ENCODE data around the gene LRFN3.

LRFN3 gene

DNA sequence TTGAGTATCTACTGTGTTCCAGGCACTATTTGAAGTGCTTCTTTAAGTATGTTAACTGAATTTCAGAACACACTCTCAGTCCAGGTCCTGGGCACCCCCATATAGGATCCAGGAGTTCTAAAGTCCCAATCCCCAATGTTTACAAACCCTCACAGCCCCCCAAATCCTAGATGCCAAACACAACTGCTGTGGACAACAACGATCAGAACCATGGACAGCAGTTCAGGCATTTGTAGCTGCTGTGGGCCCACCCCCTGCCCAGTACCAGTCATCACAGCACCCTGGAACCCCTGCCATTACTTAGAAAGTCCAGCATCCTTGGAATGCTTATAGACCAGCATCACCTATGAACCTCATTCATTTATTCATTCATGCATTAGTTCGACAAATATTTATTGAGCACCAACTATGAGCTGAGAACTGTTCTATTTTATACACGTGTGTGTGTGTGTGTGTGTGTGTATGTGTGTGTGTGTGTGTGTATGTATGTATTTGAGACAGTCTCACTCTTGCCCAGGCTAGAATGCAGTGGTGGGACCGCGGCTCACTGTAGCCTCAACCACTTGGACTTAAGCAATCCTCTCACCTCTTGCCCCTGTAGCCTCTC is 39.5 kb downstream of the LRFN3 start:
- Histone ChIP-seq H3K9ac (ENCODE audit: low read depth, low read length) (no peak overlapping the region), H3K27ac (ENCODE audit: low read length) (no peak overlapping the region), H2AFZ (ENCODE audit: low read depth, low read length) (no peak overlapping the region), H3K36me3 (ENCODE audit: insufficient read depth, low read length) (no peaks in the 10 kb centered on the region), H3K27me3 (ENCODE audit: insufficient read depth, low read length, poor library complexity) (no peaks in the 10 kb centered on the region), H3K9me3 (ENCODE audit: insufficient read depth, low read length, severe bottlenecking) (no peaks in the 10 kb centered on the region), H3K4me1 (ENCODE audit: insufficient read depth, low read length) (no peaks in the 10 kb centered on the region), H3K4me2 (ENCODE audit: insufficient read depth, low read length) (no peak overlapping the region), H3K4me3 (ENCODE audit: low read depth in 1 of 2, low read length in 2 of 2) (no peak overlapping the region), H3K79me2 (ENCODE audit: insufficient read depth, low read length) (no peaks in the 10 kb centered on the region), H4K20me1 (ENCODE audit: insufficient read depth, low read length) (no peaks in the 10 kb centered on the region)
- ATAC-seq (ENCODE audit: insufficient read depth, low read depth) (peak; percentile 83), DNase-seq (peak; percentile 53)
- TF ChIP-seq EZH2 (IDR thresholded peaks at IDR 0.05; ENCODE audit: borderline replicate concordance, low read depth, low read length, severe bottlenecking): no peak
- TF ChIP-seq, protein P1, sequence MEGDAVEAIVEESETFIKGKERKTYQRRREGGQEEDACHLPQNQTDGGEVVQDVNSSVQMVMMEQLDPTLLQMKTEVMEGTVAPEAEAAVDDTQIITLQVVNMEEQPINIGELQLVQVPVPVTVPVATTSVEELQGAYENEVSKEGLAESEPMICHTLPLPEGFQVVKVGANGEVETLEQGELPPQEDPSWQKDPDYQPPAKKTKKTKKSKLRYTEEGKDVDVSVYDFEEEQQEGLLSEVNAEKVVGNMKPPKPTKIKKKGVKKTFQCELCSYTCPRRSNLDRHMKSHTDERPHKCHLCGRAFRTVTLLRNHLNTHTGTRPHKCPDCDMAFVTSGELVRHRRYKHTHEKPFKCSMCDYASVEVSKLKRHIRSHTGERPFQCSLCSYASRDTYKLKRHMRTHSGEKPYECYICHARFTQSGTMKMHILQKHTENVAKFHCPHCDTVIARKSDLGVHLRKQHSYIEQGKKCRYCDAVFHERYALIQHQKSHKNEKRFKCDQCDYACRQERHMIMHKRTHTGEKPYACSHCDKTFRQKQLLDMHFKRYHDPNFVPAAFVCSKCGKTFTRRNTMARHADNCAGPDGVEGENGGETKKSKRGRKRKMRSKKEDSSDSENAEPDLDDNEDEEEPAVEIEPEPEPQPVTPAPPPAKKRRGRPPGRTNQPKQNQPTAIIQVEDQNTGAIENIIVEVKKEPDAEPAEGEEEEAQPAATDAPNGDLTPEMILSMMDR (IDR thresholded peaks at IDR 0.05; ENCODE audit: borderline replicate concordance, extremely low read depth, low read length, poor library complexity, severe bottlenecking): no peak

DNA sequence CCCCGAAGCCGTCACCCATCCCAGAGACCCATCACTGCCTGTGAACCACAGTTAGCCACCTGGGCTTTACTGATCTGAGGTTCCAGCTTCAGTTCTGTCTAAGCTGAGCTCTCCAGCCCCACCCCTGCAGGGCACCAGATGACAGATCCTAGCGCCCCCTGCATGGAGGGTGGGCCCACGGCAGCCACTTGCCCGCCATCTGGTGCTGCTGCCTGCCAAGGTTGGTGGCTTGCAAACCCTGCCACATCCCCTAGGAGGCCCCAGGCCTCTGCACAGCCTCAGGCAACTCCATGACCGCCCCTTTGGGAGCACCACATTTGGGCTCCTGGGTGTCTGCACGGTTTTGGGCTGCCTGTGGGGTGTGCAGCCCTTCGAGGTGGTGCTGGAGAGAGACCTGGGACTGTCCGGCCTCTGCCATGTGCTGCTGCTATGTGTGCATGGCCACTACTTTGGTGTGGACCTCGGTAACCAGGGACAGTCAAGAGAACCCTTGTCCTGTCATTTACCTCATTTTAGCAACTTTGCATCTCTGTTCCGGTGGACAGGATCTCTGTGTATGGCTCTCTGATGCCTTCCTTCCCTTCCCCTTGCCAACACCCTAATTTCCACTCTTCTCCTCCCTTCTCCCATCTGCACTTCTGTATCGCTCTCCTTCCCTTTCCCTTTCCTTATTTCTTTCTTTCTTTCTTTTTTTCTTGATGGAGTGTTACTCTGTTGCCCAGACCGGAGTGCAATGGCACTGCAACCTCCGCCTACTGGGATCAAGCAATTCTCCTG is 41.5 kb downstream of the LRFN3 start:
- Histone ChIP-seq H2AFZ (ENCODE audit: low read depth, low read length) (no peak overlapping the region), H3K9me3 (ENCODE audit: insufficient read depth, low read length, severe bottlenecking) (no peaks in the 10 kb centered on the region), H3K79me2 (ENCODE audit: insufficient read depth, low read length) (no peaks in the 10 kb centered on the region), H3K4me1 (ENCODE audit: insufficient read depth, low read length) (no peaks in the 10 kb centered on the region), H4K20me1 (ENCODE audit: insufficient read depth, low read length) (no peaks in the 10 kb centered on the region), H3K4me2 (ENCODE audit: insufficient read depth, low read length) (no peak overlapping the region), H3K27ac (ENCODE audit: low read length) (no peak overlapping the region), H3K9ac (ENCODE audit: low read depth, low read length) (no peak overlapping the region), H3K4me3 (ENCODE audit: low read depth in 1 of 2, low read length in 2 of 2) (no peak overlapping the region), H3K36me3 (ENCODE audit: insufficient read depth, low read length) (no peaks in the 10 kb centered on the region), H3K27me3 (ENCODE audit: insufficient read depth, low read length, poor library complexity) (no peaks in the 10 kb centered on the region)
- peak; percentile 83 for ATAC-seq (ENCODE audit: insufficient read depth, low read depth)
- TF ChIP-seq, protein P1 (IDR thresholded peaks at IDR 0.05; ENCODE audit: borderline replicate concordance, extremely low read depth, low read length, poor library complexity, severe bottlenecking): peak; percentile 45
- TF ChIP-seq EZH2 (IDR thresholded peaks at IDR 0.05; ENCODE audit: borderline replicate concordance, low read depth, low read length, severe bottlenecking): no peak
- DNase-seq: peak; percentile 46

DNA sequence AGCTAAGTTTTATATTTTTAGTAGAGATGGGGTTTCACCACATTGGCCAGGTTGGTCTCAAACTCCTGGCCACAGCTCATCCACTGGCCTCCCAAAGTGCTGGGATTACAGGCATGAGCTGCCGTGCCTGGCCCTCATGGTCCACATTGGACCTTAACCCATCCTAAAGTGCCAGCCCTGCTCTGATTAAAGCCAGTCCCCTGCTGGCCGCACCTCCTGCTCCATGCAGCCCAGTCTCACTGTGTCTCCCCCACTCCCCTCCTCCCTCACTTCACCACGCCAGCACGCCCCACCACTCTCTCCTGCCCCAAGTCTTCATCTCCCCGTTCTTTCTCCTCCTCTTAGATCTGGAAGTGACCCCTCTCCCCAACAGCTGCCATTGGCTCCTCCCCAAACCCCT is 42.1 kb downstream of the LRFN3 start:
- no peaks in the 10 kb centered on the region for H3K27me3 ChIP-seq (ENCODE audit: insufficient read depth, low read length, poor library complexity)
- no peaks in the 10 kb centered on the region for H4K20me1 ChIP-seq (ENCODE audit: insufficient read depth, low read length)
- no peak overlapping the region for H2AFZ ChIP-seq (ENCODE audit: low read depth, low read length)
- no peak overlapping the region for H3K27ac ChIP-seq (ENCODE audit: low read length)
- ATAC-seq (ENCODE audit: insufficient read depth, low read depth): no peak
- H3K79me2 ChIP-seq (ENCODE audit: insufficient read depth, low read length): no peaks in the 10 kb centered on the region
- H3K4me3 ChIP-seq (ENCODE audit: low read depth in 1 of 2, low read length in 2 of 2): no peak overlapping the region
- no peak for TF ChIP-seq EZH2 (IDR thresholded peaks at IDR 0.05; ENCODE audit: borderline replicate concordance, low read depth, low read length, severe bottlenecking)
- TF ChIP-seq, protein P1 (IDR thresholded peaks at IDR 0.05; ENCODE audit: borderline replicate concordance, extremely low read depth, low read length, poor library complexity, severe bottlenecking): no peak
- DNase-seq: no peak
- no peak overlapping the region for H3K9ac ChIP-seq (ENCODE audit: low read depth, low read length)
- no peaks in the 10 kb centered on the region for H3K9me3 ChIP-seq (ENCODE audit: insufficient read depth, low read length, severe bottlenecking)
- no peaks in the 10 kb centered on the region for H3K4me1 ChIP-seq (ENCODE audit: insufficient read depth, low read length)
- no peaks in the 10 kb centered on the region for H3K36me3 ChIP-seq (ENCODE audit: insufficient read depth, low read length)
- no peak overlapping the region for H3K4me2 ChIP-seq (ENCODE audit: insufficient read depth, low read length)

Measured in DND-41 (cell line).